ENCODE results near the gene FGF14.

Gene FGF14

GRCh38 chr13:101978552-101979315 lies 423.1 kb downstream of the FGF14 start:
- in situ Hi-C loops (cut with MboI; ENCODE audit: low pct_unique_long_range_greater_than_20kb, low sequenced_read_pairs): no loop called here
- DNase-seq: no peak

- no peak for DNase-seq
- in situ Hi-C loops (cut with MboI; ENCODE audit: low pct_unique_long_range_greater_than_20kb, low sequenced_read_pairs): no loop called here
Observed at GRCh38 chr13:101977475-101977874, 424.4 kb downstream of the FGF14 start.

GRCh38 chr13:101972191-101972590 lies 429.7 kb downstream of the FGF14 start:
- no peak for DNase-seq
- in situ Hi-C loops (cut with MboI; ENCODE audit: low pct_unique_long_range_greater_than_20kb, low sequenced_read_pairs): no loop called here

GRCh38 chr13:101970341-101970740 lies 431.5 kb downstream of the FGF14 start:
- DNase-seq: no peak
- in situ Hi-C loops (cut with MboI; ENCODE audit: low pct_unique_long_range_greater_than_20kb, low sequenced_read_pairs): no loop called here

- no peak for DNase-seq
- in situ Hi-C loops (cut with MboI; ENCODE audit: low pct_unique_long_range_greater_than_20kb, low sequenced_read_pairs): no loop called here
Observed at GRCh38 chr13:101967781-101968180, 434.1 kb downstream of the FGF14 start.

GRCh38 chr13:101967216-101967615 lies 434.6 kb downstream of the FGF14 start:
- no peak for DNase-seq
- in situ Hi-C loops (cut with MboI; ENCODE audit: low pct_unique_long_range_greater_than_20kb, low sequenced_read_pairs): no loop called here

- in situ Hi-C loops (cut with MboI; ENCODE audit: low pct_unique_long_range_greater_than_20kb, low sequenced_read_pairs): no loop called here
- DNase-seq: no peak
Observed at GRCh38 chr13:101965096-101965495, 436.8 kb downstream of the FGF14 start.

GRCh38 chr13:101959016-101959415 lies 442.8 kb downstream of the FGF14 start:
- no peak for DNase-seq
- in situ Hi-C loops (cut with MboI; ENCODE audit: low pct_unique_long_range_greater_than_20kb, low sequenced_read_pairs): no loop called here

GRCh38 chr13:101955764-101956163 lies 446.1 kb downstream of the FGF14 start:
- in situ Hi-C loops (cut with MboI; ENCODE audit: low pct_unique_long_range_greater_than_20kb, low sequenced_read_pairs): no loop called here
- no peak for DNase-seq

GRCh38 chr13:101951114-101951513 lies 450.7 kb downstream of the FGF14 start:
- no peak for DNase-seq
- in situ Hi-C loops (cut with MboI; ENCODE audit: low pct_unique_long_range_greater_than_20kb, low sequenced_read_pairs): no loop called here

GRCh38 chr13:101949681-101950080 lies 452.2 kb downstream of the FGF14 start:
- DNase-seq: peak; percentile 19
- in situ Hi-C loops (cut with MboI; ENCODE audit: low pct_unique_long_range_greater_than_20kb, low sequenced_read_pairs): no loop called here

GRCh38 chr13:101946401-101946800 lies 455.4 kb downstream of the FGF14 start:
- in situ Hi-C loops (cut with MboI; ENCODE audit: low pct_unique_long_range_greater_than_20kb, low sequenced_read_pairs): no loop called here
- DNase-seq: no peak

- no peak for DNase-seq
- in situ Hi-C loops (cut with MboI; ENCODE audit: low pct_unique_long_range_greater_than_20kb, low sequenced_read_pairs): no loop called here
Observed at GRCh38 chr13:101945435-101945834, 456.4 kb downstream of the FGF14 start.

GRCh38 chr13:101944521-101944920 lies 457.3 kb downstream of the FGF14 start:
- in situ Hi-C loops (cut with MboI; ENCODE audit: low pct_unique_long_range_greater_than_20kb, low sequenced_read_pairs): no loop called here
- no peak for DNase-seq

- in situ Hi-C loops (cut with MboI; ENCODE audit: low pct_unique_long_range_greater_than_20kb, low sequenced_read_pairs): no loop called here
- no peak for DNase-seq
Observed at GRCh38 chr13:101942535-101943157, 459.2 kb downstream of the FGF14 start.

GRCh38 chr13:101942038-101942437 lies 459.8 kb downstream of the FGF14 start:
- peak; percentile 37 for DNase-seq
- in situ Hi-C loops (cut with MboI; ENCODE audit: low pct_unique_long_range_greater_than_20kb, low sequenced_read_pairs): no loop called here

- DNase-seq: no peak
- in situ Hi-C loops (cut with MboI; ENCODE audit: low pct_unique_long_range_greater_than_20kb, low sequenced_read_pairs): no loop called here
Observed at GRCh38 chr13:101941095-101941783, 460.6 kb downstream of the FGF14 start.

GRCh38 chr13:101939370-101939769 lies 462.5 kb downstream of the FGF14 start:
- no peak for DNase-seq
- in situ Hi-C loops (cut with MboI; ENCODE audit: low pct_unique_long_range_greater_than_20kb, low sequenced_read_pairs): no loop called here

GRCh38 chr13:101935828-101936227 lies 466.0 kb downstream of the FGF14 start:
- DNase-seq: no peak
- in situ Hi-C loops (cut with MboI; ENCODE audit: low pct_unique_long_range_greater_than_20kb, low sequenced_read_pairs): no loop called here

GRCh38 chr13:101931186-101931585 lies 470.7 kb downstream of the FGF14 start:
- no peak for DNase-seq
- in situ Hi-C loops (cut with MboI; ENCODE audit: low pct_unique_long_range_greater_than_20kb, low sequenced_read_pairs): no loop called here
